GM20000 (cell line): ENCODE data around the gene CACUL1.

ENCODE experiments used
- DNase-seq: peaks from one replicate; pipeline ENCODE4 v3.0.0; 2012; ENCODE audit warnings: low spot score
- TF ChIP-seq, protein P1 (sequence below): IDR thresholded peaks from 2 replicates; pipeline ENCODE4 v1.5.1; 2012; ENCODE audit warnings: mild to moderate bottlenecking, control low read depth; ENCODE audit errors: extremely low read depth, missing control alignments

The CACUL1 gene

DNA sequence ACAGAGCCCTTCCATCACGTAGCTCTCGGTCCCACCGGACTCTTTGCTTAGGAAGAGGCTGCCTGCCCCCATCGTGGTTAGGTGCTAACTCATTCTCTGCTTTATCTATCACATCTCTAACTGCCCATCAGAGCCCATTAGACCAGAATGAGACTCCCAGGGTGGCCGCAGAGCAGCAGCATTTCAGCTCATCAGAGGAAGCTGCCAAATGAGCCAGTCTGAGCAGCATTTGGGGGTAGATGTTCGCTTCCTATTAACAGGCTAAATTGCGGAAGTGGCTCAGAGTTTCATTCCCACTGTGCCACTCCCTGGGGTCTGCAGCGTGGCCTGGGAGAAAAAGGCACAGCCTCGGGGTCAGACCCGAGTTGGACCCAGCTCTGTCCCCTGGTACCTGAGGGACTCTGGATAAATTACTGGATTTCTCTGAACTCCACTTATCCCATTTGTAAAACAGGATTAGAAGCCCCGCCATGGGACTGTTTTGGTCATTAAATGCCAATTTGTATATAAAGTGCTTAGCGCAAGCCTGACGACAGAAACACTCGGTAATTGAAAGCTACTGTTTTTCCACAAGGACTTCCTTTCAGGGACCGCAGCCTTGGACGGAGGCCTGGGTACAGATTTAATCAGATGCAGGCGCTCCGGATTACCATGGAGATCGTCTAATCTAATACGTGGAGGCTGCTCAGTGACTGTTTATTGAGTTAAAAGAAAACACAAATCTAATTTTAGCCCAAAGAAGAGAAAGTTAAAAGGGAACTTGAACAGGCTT, 85.6 kb downstream of the CACUL1 start:
- no peak for DNase-seq
- TF ChIP-seq, protein P1, sequence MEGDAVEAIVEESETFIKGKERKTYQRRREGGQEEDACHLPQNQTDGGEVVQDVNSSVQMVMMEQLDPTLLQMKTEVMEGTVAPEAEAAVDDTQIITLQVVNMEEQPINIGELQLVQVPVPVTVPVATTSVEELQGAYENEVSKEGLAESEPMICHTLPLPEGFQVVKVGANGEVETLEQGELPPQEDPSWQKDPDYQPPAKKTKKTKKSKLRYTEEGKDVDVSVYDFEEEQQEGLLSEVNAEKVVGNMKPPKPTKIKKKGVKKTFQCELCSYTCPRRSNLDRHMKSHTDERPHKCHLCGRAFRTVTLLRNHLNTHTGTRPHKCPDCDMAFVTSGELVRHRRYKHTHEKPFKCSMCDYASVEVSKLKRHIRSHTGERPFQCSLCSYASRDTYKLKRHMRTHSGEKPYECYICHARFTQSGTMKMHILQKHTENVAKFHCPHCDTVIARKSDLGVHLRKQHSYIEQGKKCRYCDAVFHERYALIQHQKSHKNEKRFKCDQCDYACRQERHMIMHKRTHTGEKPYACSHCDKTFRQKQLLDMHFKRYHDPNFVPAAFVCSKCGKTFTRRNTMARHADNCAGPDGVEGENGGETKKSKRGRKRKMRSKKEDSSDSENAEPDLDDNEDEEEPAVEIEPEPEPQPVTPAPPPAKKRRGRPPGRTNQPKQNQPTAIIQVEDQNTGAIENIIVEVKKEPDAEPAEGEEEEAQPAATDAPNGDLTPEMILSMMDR: no peak

DNA sequence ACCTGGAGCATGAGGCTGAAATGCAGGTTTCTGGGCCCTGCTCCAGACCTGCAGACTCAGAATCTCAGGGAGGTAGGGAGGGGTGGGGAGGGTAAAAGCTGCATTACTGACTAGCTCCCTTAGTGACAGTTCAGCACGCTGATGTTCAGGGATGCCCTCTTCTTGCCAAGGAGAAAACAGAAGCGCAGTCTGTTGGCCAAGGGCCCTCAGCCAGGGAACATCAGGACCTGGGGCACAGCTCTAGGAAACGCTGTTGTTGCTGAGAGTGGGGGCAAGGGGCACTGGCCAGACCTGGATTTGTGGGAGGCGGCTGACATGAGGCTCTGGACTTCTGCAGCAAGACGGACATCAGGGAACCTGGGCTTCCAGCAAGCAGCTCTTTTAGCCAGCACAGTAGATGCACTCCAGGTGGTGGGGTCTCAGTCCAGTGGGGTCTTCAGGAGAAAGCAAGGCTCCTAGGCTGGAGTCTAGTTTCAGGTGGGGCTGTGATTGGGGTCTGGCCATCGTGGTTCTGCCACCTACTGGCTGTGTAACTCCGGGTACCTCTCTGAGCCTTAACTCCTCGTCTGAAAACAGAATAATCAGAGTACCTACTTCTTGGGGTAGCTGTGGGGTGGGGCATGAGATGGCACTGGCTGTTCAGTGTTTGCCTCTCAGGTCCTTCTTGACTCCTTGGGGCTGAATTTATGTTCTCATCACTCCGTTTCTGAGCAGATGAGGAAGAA, 86.4 kb downstream of the CACUL1 start:
- DNase-seq: no peak
- TF ChIP-seq, protein P1: no peak

DNA sequence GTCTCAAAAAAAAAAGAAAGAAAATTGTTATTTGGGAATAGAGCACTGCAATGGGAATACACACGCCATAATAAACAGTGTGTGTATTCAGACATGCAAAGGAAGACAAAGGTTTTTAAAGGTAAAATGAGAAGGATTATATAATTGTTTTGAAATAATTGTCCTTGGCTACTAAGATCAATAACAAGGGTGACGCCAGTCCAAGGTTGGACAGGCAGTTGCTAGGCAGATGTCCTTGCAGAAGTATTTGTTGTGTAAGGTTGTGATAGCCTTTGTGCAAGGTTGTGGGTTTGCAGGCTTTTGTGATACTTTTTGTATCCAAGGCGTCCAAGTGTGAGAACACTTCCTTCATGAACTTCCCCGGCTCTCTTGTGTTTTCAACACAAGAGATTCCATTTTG, 87.0 kb downstream of the CACUL1 start:
- no peak for DNase-seq
- TF ChIP-seq, protein P1: no peak

DNA sequence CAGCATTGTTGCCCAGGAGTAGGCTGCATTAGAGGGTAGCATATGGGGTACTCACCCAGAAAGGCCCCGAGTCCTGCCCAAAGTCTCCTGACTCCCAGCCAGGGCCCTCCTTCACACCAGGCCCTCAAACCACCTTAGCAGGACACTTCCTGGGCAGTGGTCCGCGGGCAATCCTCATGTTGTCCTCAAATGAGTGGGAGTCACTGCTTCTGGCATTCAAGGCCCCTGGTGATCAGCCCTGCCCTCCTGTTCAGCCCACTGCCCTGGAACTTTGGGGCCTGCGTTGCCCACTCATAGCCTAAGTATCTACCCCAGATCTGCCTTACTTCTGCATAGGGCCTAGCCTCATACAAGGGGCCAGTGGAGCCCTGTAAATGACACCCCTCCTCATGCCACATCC, 88.4 kb downstream of the CACUL1 start:
- DNase-seq: no peak
- TF ChIP-seq, protein P1: no peak

DNA sequence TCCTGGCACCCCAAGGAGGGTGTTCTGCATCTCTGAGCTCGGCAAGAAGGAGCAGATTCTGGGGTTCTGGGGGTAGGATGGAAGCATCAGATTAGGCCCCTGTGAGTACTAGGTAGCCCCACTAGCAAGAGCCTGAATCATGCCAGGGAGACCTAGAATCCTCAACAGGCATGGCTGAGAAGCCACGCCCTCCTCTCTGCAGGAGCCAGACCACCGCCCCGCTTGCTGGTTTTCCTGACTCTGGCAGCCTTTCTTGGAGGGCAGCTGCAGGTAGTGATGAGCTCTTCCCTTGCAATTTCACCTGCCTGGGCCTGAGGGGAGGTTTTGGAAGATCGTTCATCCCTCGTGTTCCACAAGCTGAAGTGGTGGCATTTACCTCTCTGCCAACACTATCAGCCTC, 90.4 kb downstream of the CACUL1 start:
- DNase-seq: no peak
- TF ChIP-seq, protein P1: no peak

DNA sequence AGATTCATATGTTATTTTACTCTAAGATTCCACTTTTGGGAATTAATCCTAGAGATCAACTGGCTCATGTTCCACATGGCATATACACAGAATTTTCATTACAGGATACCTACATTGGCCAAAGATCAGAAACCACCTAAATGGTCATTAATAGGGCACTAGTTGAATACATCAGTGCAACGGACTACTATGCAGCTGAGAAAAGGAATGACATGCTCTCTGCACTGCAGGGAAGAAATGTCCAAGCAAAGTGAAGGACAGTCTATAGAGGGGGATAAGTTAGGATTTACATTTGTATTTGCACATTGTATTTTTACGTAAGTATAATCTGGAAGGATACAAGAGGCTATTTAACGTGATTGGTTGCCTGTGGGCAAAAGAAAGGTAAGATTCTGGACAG, 91.6 kb downstream of the CACUL1 start:
- TF ChIP-seq, protein P1: no peak
- no peak for DNase-seq

DNA sequence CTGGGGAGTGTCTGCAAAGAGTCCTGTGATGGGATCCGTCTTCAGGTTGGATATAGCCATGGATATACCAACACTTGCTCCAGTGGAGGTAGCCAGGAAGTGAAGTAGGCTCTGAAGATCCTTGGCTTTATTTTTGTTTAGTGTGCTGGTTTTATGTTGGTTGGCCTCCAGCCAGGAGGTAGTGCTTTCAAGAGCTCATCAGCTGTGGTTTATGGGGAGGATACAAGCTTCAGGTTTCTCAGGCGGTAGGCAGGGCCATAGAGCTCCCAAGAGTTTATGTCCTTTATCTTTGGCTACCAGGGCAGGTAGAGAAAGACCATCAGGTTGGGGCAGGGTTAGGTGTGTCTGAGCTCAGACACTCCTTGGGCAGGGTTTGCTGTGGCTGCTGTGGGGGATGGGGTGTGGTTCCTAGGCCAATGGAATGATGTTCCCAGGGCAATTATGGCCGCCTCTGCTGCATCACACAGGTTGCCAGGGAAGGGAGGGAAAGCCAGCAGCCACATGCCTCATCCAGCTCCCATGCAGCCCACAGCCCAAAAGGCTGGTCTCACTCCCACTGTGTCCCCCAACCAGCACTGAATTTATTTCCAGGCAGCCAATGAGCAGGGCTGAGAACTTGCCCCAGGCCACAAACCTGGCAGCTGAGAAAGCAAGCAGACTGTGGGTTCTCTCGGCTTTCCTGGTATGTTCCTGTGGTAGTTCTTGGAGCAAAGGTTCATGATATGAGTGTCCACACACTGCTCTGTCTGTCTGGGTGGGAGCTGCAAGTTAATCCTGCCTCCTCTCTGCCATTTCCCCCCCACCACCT, 92.3 kb downstream of the CACUL1 start:
- DNase-seq: no peak
- TF ChIP-seq, protein P1: no peak
